Hindlimb muscle (tissue), 1 donor: ENCODE results near the gene TRIM47. TPM values are rescaled to one million over a fixed set of nuclear protein-coding genes. Genes with fewer than 3 reads are reported as not detected.

Source experiments
- DNase-seq: peaks from one replicate; pipeline ENCODE4 v3.0.0-alpha.2; 2013
- polyA plus RNA-seq: library from polyadenylated mRNA; unstranded; fragments of 120-200 nt; gene quantifications from one replicate; pipeline ENCODE4 v1.2.1, GENCODE V29; 2013; ENCODE audit not compliant: insufficient read length

The TRIM47 gene, protein sequence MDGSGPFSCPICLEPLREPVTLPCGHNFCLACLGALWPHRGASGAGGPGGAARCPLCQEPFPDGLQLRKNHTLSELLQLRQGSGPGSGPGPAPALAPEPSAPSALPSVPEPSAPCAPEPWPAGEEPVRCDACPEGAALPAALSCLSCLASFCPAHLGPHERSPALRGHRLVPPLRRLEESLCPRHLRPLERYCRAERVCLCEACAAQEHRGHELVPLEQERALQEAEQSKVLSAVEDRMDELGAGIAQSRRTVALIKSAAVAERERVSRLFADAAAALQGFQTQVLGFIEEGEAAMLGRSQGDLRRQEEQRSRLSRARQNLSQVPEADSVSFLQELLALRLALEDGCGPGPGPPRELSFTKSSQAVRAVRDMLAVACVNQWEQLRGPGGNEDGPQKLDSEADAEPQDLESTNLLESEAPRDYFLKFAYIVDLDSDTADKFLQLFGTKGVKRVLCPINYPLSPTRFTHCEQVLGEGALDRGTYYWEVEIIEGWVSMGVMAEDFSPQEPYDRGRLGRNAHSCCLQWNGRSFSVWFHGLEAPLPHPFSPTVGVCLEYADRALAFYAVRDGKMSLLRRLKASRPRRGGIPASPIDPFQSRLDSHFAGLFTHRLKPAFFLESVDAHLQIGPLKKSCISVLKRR
- polyA plus RNA-seq = 26.3 TPM

DNA sequence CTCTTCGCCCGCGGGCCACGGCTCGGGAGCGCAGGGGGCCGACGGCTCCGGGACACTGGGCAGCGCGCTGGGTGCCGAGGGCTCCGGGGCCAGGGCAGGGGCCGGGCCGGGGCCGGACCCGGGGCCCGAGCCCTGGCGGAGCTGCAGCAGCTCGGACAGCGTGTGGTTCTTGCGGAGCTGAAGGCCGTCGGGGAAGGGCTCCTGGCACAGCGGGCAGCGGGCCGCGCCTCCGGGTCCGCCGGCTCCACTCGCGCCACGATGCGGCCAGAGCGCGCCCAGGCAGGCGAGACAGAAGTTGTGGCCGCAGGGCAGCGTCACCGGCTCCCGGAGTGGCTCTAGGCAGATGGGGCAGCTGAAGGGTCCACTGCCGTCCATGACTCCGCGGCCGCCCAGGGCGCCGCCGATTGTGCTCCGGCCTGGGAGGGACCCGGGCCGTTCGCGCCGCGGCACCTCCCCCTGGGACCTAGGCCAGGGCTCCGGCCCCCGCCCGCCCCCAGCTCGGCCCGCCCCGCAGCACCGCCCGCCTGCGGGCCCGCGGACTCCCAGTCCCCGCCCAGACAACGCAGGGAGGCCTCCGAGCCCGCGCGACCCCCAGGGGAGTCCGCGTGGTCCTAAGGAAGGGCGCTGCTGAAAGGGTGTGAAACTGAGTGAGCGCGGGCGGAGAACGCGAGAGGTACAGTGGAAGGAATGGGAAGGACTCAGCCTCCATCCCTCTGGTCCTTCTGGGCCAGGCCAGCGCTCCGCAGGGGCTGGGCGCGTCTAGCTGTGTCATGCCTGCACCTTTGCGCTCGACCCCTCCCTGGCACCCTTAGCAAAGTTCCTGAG lies at the start of gene TRIM47:
TSS of gene TRIM47 (minus strand) at position 408 of the 825 bp plus-strand sequence. CDS start at position 375, 33 bp downstream.
- DNase-seq = peak; percentile 81

GRCh38 chr17:75927286-75927922 lies 49.0 kb upstream of the TRIM47 start:
- no peak for DNase-seq

DNA sequence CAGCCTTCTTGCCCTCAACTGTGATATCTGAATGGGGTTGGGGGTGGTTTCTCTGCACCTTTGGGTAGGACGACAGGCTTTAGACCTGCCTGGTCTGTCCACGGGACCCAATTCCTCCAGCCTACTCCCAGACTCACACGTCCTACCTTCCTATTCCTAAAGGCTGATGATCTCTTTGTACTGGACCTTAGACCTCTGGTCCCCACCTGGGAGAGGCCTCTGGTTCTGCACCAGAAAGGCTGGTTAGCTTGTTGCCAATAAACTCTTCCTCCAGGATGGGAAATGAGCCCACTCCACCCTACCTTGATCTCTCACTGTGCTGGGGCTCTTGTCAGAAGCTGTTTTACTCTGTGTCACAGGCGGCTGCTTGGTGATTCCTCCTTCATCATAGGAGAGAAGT lies 48.1 kb upstream of the TRIM47 start:
- DNase-seq = no peak

DNA sequence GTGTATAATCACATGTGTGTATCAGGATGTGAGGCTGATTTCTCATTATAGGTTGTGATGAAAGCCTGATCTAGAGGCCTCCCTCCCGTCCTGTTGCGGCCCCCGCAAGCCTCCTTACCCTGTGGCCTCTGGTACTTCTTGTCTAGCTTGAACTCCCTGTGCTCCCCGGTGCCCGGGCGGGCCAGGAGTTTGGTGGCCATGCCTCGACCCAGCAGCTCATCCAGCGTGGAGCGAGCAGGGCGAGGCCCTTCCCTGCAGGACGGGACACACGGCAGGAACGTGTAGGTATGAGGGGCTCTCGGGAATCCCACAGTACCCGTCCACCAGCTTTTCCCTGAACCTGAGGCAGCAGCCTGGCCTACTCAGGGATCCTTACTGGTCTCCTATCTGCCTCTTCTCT lies 47.5 kb upstream of the TRIM47 start:
- no peak for DNase-seq

GRCh38 chr17:75925103-75925502 lies 46.7 kb upstream of the TRIM47 start:
- DNase-seq = no peak

- DNase-seq = no peak
Observed at GRCh38 chr17:75922963-75923874, 44.8 kb upstream of the TRIM47 start.

- DNase-seq = no peak
Observed at GRCh38 chr17:75922173-75922961, 44.0 kb upstream of the TRIM47 start.

GRCh38 chr17:75921596-75921995 lies 43.2 kb upstream of the TRIM47 start:
- DNase-seq = no peak

- no peak for DNase-seq
Observed at GRCh38 chr17:75920045-75920560, 41.7 kb upstream of the TRIM47 start.

GRCh38 chr17:75919611-75920010 lies 41.2 kb upstream of the TRIM47 start:
- DNase-seq = no peak

DNA sequence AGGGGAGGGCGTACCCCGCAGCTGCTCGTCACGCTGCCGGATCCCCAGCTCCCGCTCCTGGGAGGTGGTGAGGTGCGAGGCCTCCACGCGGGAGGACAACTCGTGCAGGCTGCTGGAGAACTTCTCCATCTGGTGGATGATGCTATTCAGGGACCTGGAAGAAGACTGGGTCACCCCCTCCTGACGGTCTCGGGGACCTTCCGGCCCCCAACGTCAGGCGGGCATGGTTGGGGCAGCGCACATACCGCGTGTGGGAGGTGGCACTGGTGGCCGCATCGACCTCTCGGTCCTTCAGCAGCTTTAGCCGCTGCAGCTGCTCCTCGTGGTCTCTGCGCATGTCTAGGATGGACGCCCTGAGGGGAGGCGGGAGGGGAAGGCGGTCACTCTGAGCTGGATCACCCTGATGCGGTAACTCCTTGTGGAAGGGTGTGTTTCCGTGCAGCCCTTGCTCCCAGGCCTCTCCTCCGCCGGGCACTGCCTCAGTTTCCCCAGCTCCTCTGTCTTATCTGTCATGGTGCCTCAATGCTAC lies 39.6 kb upstream of the TRIM47 start:
- DNase-seq = no peak

DNA sequence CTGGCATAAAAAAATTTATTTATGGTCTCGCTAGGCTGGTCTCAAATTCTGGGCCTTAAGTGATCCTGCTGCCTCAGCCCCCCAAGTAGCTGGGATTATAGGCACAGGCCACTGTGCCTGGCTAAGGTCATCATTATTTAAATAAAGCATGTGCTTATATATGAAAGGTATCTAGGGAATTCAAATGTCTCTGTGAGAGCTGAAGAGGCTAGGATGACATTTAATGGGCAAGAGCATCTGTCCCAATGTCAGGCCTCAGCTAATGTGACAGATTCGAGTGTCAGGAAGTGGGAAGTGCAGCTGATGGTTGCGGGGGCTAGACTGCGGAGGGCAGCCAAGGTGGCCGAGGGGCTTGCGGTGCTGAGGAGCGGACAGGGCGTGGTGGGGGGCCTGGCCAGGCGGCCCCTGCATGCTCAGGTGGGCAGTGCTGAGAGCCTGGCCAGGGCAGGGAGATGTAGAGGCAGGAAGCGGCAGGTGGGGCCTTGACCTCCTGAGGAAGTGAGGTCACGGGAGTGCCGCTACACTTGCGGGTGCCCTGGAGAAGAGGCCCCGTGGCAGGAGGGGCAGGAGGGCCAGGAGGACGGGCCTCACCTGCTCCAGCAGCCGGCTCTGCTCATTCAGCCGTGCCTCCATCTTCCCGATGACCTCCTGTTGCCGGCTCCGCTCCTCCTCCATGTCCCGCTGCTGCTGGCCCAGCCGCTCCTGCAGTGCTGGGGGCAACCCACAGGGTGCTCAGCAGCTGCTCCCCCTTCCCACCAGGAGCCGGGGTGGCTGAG lies 38.9 kb upstream of the TRIM47 start:
- no peak for DNase-seq

DNA sequence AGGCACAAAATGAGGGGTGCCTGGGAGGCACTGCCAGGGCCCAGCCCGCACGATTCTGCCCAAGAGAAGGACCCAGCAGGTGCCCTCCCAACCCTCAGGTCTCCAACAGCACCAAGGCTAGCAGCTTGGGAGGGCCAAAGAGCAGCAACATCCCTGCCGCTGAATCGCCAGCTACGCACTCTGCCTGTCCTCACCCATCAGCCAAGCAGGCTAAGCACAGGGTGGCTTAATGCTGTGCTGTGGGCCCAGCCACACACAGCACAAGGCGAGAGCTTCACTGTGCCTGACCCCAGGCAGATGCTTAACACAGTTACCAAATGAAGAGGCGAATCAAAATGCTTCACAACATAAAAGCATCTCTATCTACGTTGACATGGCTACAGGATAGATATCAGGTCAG lies 36.9 kb upstream of the TRIM47 start:
- DNase-seq = no peak

GRCh38 chr17:75914643-75915267 lies 36.4 kb upstream of the TRIM47 start:
- DNase-seq = no peak

GRCh38 chr17:75913537-75914210 lies 35.3 kb upstream of the TRIM47 start:
- no peak for DNase-seq

DNA sequence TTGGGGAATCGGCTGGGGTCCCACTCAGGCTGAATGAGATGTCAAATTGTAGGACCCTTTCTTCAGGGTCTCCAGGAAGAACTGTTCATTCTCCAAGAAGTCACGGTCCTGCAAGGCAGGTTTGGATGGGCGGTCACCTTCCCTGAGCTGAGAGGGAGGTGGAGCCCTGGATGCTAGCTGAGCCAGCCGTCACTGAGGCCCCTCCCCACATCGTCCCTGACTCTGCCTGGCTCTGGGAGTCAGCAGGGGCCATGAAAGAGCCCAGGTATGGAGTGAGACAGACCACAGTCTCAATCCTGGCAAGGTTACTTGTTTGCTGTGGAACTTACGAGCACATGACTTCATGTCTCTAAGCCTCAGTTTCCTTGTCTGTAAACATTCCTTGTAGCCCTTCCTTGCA lies 32.3 kb upstream of the TRIM47 start:
- no peak for DNase-seq

GRCh38 chr17:75909812-75910274 lies 31.5 kb upstream of the TRIM47 start:
- no peak for DNase-seq
